Measurements from ENCODE around the gene DDHD1.

DNA sequence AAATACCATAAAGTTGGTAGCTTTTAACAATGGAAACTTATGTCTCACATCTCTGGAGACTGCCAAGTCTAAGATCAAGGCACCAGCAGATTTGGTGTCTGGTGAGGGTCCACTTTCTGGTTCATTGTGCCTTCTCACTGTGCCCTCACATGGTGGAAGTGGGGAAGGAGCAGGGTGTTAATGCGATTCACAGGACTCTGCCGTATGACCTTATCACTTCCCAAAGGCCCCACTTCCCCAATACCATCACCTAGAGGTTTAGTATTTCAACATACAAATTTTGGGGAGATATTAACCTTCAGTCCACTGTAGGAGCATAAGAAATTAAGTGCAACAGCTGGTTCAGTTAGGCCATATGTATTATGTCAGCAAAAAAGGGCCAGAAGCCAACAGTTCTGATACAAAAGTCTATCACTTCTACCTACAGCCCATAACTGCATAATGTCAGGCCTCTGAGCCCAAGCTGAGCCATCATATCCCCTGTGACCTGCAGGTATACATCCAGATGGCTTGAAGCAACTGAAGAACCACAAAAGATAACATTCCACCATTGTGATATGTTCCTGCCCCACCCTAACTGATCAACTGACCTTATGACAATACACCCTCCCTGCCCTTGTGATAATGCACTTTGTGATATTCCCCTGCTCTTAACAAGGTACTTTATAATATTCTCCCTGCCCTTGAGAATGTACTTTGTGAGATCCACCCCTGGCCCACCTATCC lies 24.7 kb downstream of the DDHD1 start:
- no peak for TF ChIP-seq CTCF (conservative IDR thresholded peaks at IDR 0.05)
- no peak for TF ChIP-seq ZFX (IDR thresholded peaks at IDR 0.05)
